HL-60/S4 treated with retinoic acid at 250 ng/mL for 4 days and 3 days (cell line): ENCODE data around the gene TCEAL1.
"Not testable (repeated sequence)": the region's sequence is repeated elsewhere in the genome, so short reads cannot be mapped to it uniquely, and the experiment has no call there.

Experiments used
- in situ Hi-C: fragments of 300-500 bp; cut with MboI; formaldehyde crosslinking; loops from 2 replicates; pipeline ENCODE4 v1.7.0; 2022; ENCODE audit warnings: low sequenced_read_pairs

Gene TCEAL1

GRCh38 chrX:103628386-103629317, at the start of gene TCEAL1:
Gene TCEAL1 (plus strand): TSS chrX:103628975. CDS start chrX:103629917, 942 bp downstream.
- in situ Hi-C loops, result no loop called here

GRCh38 chrX:103584596-103584995, 44.2 kb upstream of the TCEAL1 start:
- in situ Hi-C loops, result no loop called here

- in situ Hi-C loops, result no loop called here
Measured at GRCh38 chrX:103585411-103586313, 43.1 kb upstream of the TCEAL1 start, which contains the start of gene TCEAL4. Gene TCEAL4 (plus strand): TSS chrX:103585515. CDS start chrX:103586676, 1,161 bp downstream.

DNA sequence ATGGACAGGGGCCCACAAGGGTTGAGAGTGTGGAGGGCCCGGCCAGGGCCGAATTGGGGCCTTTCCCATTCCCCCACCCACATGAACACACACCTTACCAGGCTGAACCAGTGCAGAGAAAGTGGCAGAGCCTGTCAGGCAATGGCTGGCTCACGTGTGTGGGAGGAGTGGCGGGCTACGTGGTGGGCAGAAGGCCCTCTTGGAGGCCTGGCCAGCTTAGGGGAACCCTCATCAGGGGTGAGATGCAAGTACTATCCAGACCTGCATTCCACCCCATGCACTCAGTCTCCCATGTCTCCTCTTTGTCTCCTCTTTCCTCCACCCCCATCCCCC, 42.5 kb upstream of the TCEAL1 start:
- in situ Hi-C loops, result no loop called here

- in situ Hi-C loops, result no loop called here
Measured at GRCh38 chrX:103586659-103587058, 42.1 kb upstream of the TCEAL1 start.

DNA sequence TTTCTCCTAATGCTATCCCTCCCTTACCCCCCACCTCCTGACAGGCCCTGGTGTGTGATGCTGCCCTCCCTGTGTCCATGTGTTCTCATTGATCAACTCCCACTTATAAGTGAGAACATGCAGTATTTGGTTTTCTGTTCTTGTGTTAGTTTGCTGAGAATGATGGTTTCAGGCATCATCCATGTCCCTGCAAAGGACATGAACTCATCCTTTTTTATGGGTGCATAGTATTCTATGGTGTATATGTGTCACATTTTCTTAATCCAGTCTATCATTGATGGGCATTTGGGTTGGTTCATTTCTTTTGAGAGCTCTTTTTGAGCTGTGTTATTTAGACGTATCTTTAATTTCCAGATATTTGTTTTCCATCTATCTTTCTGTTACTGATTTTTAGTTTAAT, 36.5 kb upstream of the TCEAL1 start:
- in situ Hi-C loops, result not testable (repeated sequence)

DNA sequence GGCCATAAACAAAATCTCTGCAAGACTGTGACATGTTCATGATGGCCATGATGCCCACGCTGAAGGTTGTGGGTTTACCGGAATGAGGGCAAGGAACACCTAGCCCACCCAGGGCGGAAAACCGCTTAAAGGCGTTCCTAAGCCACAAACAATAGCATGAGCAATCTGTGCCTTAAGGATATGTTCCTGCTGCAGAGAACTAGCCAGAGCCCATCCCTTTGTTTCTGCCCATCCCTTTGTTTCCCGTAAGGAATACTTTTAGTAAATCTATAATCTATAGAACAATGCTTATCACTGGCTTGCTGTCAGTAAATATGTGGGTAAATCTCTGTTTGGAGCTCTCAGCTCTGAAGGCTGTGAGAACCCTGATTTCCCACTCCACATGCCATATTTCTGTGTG, 33.6 kb upstream of the TCEAL1 start:
- in situ Hi-C loops, result not testable (repeated sequence)

GRCh38 chrX:103607364-103608305, 21.1 kb upstream of the TCEAL1 start, which contains the start of gene TCEAL3:
Gene TCEAL3 (plus strand): TSS chrX:103607963. CDS start chrX:103609065, 1,102 bp downstream.
- in situ Hi-C loops, result no loop called here

DNA sequence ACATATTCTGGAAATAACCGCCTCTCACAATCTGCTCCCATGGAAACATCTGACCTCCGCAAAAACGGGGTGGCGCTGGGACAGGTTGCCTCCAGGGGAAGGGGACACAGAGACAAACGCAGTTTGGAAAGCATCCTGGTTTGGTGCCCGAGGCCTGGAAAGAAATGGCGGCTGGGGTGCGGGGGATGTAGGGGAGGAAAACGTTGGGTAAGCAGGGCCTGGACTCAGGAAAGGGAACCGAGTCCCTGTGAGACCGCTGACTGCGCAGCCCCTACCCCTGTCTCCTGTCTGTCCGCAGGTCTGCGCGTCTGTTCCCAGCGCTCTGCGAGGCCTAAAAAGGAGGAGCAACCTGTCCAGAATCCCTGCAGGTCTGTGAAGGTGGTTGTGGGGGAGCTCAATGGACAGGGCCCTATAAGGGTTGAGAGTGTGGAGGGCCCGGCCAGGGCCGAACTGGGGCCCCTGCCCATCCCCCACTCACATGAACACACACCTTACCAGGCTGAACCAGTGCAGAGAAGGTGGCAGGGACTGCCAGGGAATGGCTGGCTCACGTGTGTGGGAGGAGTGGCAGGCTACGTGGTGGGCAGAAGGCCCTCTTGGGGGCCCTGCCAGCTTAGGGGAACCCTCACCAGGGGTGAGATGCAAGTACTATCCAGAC, 20.3 kb upstream of the TCEAL1 start:
- in situ Hi-C loops, result no loop called here

GRCh38 chrX:103610282-103610681, 18.5 kb upstream of the TCEAL1 start:
- in situ Hi-C loops, result no loop called here

- in situ Hi-C loops, result no loop called here
Measured at GRCh38 chrX:103613362-103613890, 15.3 kb upstream of the TCEAL1 start.

DNA sequence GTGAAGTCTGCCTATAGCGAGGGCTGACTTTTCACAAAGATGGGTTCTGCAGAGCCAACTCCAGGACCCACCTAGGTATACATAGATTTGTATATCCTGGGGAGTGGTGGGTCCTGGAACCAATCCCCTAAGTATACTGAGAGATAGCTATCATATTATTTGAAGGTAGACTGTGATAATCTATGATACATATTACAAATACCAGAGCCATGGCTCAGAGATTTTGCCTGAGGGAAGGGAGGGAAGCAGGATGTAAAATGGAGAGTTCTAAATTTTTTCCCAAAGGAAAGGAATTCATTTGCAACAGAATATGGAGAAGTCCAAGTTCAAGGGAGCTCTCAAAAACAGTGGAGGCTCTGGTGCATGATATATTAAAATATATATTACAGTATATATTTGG, 13.8 kb upstream of the TCEAL1 start:
- in situ Hi-C loops, result no loop called here

DNA sequence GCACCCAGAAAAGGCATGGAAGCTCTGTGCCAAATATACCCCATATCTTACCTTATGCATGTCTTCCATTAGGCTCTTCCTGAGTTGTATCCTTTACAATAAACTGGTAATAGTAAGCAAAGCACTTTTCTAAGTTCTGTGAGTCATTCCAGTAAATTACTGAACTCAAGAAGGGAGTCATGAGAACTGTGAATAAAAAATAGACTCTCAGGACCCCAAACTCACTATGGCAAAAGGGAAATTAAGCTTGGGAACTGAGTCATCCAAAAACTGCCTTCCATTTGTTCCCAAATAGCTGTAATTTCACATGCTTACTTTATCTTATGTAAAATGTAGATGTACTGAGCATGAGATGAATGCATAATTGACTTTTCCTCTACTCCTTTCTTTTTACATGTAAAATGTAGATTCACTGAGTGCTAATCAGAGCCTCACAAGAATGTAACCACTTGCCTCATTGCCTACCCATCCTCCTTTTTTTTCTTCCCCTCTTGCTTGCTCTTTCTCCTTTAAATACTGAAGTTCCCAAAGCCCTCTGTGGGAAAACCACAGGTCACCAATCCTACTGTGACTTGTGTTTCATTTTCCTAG, 12.9 kb upstream of the TCEAL1 start:
- in situ Hi-C loops, result no loop called here

DNA sequence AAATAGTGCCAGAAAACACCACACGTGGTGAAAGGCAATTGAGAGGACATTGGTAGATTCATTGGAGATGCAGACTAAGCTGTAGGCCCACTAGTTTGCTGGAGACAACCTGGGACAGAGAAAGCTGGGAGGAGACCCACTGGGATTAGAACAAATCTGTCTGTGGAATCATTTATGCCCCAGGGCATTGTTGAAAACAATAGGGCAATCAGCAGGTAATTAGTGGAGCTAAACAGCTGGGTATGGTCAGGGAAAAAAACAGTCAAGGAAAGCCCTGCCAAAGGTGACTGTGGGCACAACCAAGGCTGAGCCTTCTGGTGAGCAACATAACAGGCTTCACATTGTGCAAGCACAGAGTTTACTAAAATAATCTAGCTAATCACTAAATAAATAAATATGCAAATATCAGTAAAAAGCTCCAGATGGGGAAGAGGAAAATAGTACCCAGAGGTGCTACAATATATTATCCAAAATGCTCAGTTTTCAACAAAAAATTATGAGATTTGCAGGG, 12.0 kb upstream of the TCEAL1 start:
- in situ Hi-C loops, result no loop called here

GRCh38 chrX:103624111-103624510, 4.7 kb upstream of the TCEAL1 start:
- in situ Hi-C loops, result no loop called here

- in situ Hi-C loops, result no loop called here
Measured at GRCh38 chrX:103626855-103627254, 1.9 kb upstream of the TCEAL1 start.

DNA sequence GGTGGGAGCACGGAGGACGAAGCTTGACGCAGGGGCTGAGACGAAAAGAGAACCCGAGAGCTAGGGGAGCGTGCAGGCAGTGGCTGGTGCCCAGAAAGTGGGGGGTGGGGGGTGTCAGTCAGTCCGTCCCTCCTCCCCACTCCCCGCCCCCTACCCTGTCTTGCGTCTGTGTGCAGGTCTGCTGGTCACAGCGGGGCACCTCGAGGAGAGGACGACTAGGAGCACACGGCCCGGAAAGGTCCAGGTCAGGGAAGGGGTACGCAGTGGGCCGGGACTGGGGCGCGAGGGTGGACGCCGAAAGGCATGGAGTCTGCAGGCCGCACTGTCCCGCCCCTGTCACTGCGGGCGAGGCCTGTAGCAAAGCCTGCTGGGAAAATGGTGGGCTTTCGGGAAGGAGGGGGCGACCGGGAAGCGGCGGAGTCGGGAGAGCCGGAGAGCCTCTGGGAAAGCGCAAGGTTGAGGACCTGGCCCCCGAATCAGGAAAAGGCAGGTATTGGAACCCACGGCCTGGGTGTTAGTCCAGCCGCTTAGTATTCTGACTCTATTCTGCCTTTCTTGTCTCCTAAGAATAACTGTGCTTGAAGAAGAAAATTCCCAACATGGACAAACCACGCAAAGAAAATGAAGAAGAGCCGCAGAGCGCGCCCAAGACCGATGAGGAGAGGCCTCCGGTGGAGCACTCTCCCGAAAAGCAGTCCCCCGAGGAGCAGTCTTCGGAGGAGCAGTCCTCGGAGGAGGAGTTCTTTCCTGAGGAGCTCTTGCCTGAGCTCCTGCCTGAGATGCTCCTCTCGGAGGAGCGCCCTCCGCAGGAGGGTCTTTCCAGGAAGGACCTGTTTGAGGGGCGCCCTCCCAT, 769 bp downstream of the TCEAL1 start:
- in situ Hi-C loops, result no loop called here

DNA sequence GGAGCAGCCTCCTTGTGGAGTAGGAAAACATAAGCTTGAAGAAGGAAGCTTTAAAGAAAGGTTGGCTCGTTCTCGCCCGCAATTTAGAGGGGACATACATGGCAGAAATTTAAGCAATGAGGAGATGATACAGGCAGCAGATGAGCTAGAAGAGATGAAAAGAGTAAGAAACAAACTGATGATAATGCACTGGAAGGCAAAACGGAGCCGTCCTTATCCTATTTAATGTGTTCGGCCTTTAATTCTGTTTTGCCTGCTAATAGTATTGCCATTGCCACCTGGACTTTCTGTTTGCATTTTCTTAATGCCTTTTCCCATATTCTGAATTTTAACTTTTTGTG, 1.4 kb downstream of the TCEAL1 start:
- in situ Hi-C loops, result no loop called here
